Fibroblast of villous mesenchyme (primary cell): Measurements from ENCODE around the gene PRLR. TPM values are rescaled to one million over a fixed set of nuclear protein-coding genes. Genes with fewer than 3 reads are reported as not detected.

Source experiments
- DNase-seq: peaks from one replicate; pipeline ENCODE4 v3.0.0-alpha.2; 2010; ENCODE audit warnings: low read depth
- H3K4me3 ChIP-seq: 2 replicates; pipeline ENCODE4 v1.5.1; 2011; ENCODE audit warnings: low read depth, mild to moderate bottlenecking, low read length
- total RNA-seq: library from RNA; depleted of rRNA; stranded (reverse); fragments of >200 nt; gene quantifications from 2 replicates; pipeline ENCODE4 v1.2.3, GENCODE V29; 2012
- TF ChIP-seq, protein P1 (sequence below): IDR thresholded peaks from 2 replicates; pipeline ENCODE4 v1.5.1; 2012; ENCODE audit warnings: low read depth, mild to moderate bottlenecking, low read length; ENCODE audit not compliant: insufficient read depth

The PRLR gene
- total RNA-seq, 1 donor: 3.5 TPM

DNA sequence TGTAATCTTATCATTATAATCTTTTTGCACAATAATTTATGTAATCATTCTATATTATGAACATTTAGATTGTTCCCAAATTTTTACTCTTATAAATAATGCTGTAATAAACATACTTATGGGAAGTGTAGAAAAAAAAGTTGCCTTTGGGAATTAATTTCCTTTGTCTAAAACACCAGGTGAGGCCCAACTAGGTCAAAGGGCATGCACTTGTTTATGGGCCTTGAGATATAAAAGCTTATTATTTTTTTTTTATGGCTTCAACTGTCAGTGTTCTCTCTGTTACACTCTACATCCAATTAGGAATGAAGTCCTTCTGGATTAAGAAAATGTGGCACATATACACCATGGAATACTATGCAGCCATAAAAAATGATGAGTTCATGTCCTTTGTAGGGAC is 6.5 kb upstream of the PRLR start:
- no peak overlapping the region for H3K4me3 ChIP-seq
- TF ChIP-seq, protein P1, sequence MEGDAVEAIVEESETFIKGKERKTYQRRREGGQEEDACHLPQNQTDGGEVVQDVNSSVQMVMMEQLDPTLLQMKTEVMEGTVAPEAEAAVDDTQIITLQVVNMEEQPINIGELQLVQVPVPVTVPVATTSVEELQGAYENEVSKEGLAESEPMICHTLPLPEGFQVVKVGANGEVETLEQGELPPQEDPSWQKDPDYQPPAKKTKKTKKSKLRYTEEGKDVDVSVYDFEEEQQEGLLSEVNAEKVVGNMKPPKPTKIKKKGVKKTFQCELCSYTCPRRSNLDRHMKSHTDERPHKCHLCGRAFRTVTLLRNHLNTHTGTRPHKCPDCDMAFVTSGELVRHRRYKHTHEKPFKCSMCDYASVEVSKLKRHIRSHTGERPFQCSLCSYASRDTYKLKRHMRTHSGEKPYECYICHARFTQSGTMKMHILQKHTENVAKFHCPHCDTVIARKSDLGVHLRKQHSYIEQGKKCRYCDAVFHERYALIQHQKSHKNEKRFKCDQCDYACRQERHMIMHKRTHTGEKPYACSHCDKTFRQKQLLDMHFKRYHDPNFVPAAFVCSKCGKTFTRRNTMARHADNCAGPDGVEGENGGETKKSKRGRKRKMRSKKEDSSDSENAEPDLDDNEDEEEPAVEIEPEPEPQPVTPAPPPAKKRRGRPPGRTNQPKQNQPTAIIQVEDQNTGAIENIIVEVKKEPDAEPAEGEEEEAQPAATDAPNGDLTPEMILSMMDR: no peak
- no peak for DNase-seq

DNA sequence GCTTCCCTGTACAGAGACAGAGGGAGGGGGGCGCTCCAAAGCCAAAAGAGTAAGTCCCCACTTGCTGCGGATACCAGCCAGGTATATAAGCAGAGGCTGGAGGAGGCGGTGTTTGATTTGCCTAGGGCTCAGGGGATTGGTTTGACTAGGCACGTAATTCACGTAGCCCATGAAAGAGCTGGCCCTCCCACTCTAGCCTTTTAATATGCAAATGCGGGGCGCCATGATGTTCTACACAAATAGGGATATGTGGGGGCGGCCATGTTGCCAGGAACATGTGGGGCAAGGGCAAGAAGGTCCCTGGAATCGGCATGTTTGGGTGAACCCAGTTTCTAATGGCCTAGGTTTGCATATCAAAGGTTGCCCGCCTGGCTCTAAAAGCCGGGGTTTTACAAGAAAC is 3.3 kb upstream of the PRLR start:
- DNase-seq: no peak
- TF ChIP-seq, protein P1: no peak

DNA sequence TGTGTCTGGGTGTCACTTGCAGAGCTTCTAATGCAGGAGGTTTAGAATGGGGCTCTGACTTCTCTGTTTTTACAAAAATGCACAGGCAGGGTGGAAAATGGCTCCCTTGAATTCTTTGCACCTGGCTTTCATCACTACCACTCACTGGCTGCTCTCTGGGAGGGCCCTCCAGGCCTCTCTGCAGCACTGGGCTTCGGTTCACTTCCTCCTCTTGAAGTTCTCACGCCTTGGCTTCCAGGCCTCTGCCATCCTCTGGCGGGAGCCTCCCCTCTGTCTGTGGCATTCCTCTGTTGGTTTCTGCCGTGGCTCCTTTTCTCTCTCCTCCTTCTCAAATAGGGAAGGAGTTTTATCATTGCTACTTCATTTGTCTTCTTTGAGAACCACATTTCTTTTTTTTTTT is 2.8 kb upstream of the PRLR start:
- no peak for DNase-seq
- TF ChIP-seq, protein P1: no peak
- H3K4me3 ChIP-seq: no peak overlapping the region

More for the DNA sequence above, 3.3 kb upstream of the PRLR start:
- no peak overlapping the region for H3K4me3 ChIP-seq

DNA sequence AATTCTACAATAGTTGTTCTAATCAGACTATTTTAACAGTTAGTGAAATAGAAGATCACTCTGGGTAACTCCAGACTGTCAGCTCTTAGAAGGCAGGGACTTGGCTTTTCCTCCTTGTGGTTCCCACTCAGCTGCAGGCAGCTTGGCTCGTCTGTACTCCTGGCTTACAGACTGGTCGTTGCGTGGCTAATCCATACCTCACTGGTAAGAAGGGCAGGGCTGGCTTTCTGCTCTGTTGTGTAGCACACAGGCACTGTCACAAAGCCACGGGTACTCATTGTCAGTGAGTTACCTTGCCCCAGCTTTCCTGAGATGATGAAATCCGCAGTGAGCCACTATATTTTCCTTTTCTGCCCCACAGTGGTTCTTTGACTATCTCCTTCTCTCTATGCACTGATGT is 1.8 kb upstream of the PRLR start:
- no peak overlapping the region for H3K4me3 ChIP-seq
- TF ChIP-seq, protein P1: no peak
- no peak for DNase-seq

DNA sequence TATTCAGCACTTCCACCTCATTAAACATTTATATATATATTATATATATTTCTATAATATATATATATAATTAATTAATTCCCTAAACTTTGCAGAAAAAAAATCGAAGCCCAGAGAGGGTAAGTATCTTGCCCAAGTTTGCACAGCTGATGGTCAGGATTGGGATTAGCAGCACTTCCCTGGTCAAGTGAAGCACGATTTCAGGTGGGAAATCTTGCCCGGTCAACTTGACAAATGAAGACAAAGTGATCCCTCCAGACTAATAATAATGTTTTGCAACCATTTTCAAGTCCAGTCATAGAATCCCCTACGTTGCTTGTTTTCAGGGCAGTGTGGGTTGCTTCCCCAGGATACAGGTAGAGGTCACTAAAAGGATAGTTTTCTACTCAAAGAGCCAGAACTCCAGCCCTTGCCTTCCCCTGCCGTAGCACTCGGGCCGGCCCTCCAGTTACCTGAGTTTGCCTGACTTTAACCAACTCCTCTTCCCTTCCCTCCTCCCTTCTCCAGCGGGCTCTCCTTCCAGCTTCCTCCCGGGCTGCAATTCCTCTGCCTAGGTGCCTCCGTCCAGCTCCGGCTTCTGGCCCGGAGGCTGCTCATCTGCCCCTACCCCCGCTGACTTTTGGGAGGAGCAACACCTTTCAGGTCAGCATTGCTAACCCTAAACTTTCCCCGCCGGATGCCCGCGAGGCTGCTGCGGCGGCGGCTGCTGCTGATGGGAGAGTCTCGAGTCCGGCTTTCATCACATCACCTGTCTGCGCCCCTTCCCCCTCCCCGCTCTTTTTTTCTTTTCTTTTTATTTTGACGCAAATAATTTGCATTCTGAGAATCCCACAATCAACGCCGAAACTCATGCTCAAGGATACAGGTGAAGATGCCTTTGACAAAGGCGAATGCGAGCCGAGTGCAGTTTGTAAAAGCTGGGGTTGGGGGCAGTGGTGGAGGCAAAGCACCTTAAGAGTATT is 930 bp downstream of the PRLR start:
- peak overlapping the region; percentile 54 for H3K4me3 ChIP-seq
- peak; percentile 9 for DNase-seq
- TF ChIP-seq, protein P1: no peak

DNA sequence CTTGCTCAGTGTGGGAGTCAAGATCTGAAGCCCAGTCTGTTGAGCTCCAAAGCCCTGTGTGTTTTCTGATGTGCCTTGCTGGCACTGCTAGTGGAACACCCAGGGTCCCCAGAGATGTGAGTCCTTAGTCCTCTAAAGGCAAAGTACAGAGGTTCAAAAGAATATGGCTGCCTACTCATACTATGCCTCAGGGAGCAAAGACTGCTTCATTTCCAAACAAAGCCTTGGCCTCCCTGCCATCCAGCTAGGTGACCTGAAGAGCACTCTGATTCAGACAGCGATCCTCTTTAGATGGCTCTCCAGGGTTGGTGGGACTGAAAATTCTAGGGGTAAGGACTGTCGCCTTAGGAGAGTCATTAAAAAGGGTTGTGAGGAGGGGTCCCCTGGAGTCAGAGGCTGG is 2.0 kb downstream of the PRLR start:
- H3K4me3 ChIP-seq: peak overlapping the region; percentile 54
- TF ChIP-seq, protein P1: no peak
- DNase-seq: no peak
